Psoas muscle (tissue), 8 donors: ENCODE data around the gene MOXD1. TPM values are rescaled to one million over a fixed set of nuclear protein-coding genes. Genes with fewer than 3 reads are reported as not detected.

Experiments
- ATAC-seq, 4 donors: fragments of 200-7000 bp; cut with Tn5 transposase; one replicate each; pipeline ENCODE4 v1.9.1; 2020; ENCODE audit warnings: moderate library complexity in 3 of 4, mild to moderate bottlenecking in 2 of 4
- DNase-seq, 2 donors: peaks; one replicate each; pipeline ENCODE4 v3.0.0-alpha.2; 2020
- H3K27ac ChIP-seq: fragments of 200-600 bp; one replicate; pipeline ENCODE4 v1.8.0; 2022
- H3K27me3 ChIP-seq, 3 donors: fragments of 200-600 bp in 1 of 3; one replicate each; pipeline versions ENCODE4 v1.6.1 to v1.8.0; 2013 to 2022; ENCODE audit warnings: low read length in 2 of 3, mild to moderate bottlenecking in 2 of 3, moderate library complexity in 1 of 3; ENCODE audit not compliant: insufficient read depth in 3 of 3
- H3K36me3 ChIP-seq, 2 donors: fragments of 200-600 bp in 1 of 2; one replicate each; pipeline versions ENCODE4 v1.6.1 to v1.8.0; 2013 to 2022; ENCODE audit warnings: low read depth in 1 of 2, mild to moderate bottlenecking in 1 of 2, moderate library complexity in 1 of 2; ENCODE audit not compliant: insufficient read depth in 1 of 2
- H3K4me1 ChIP-seq: fragments of 200-600 bp; one replicate; pipeline ENCODE4 v1.8.0; 2022
- H3K4me3 ChIP-seq: fragments of 200-600 bp; one replicate; pipeline ENCODE4 v1.8.0; 2022; ENCODE audit warnings: mild to moderate bottlenecking
- H3K9me3 ChIP-seq: fragments of 200-600 bp; one replicate; pipeline ENCODE4 v1.8.0; 2022
- CTCF ChIP-seq: fragments of 200-600 bp; IDR thresholded peaks from one replicate; pipeline ENCODE4 v1.8.0; 2022; ENCODE audit warnings: antibody characterized with exemption
- WGBS, 3 donors: extraction: QIAGEN DNeasy Blood & Tissue Kit; methylation state at CpG; one replicate each; pipeline versions ENCODE4 v1.1.6 to v1.1.7; 2013; 5-methylcytosine and 5-hydroxymethylcytosine counted together
- intact Hi-C, 2 donors: fragments of 100-400 bp; cut with DNase I; formaldehyde crosslinking; loops; one replicate each; pipeline versions ENCODE4 v1.11.0 to v1.14.2; 2022
- polyA plus RNA-seq, 3 donors: library from polyadenylated mRNA; stranded (reverse); fragments of 200-250 nt; gene quantifications; one replicate each; pipeline ENCODE4 v1.2.3, GENCODE V29; 2013
- total RNA-seq, 4 donors: library from RNA; stranded (reverse); fragmentation: NEBNext Ultra II Directional in 2 of 4; extraction: Animal tissue kit (Norgen Biotek cat#: 25700) in 2 of 4; gene quantifications; one replicate each; pipeline versions ENCODE4 v1.2.1 to v1.2.4, GENCODE V29; 2021 to 2023
- donor health status: healthy with polysubstance abuse.
- donor health status: DM: no; HTN: no; CAD: no; lungs with moderate emphysema.
- donor health status: Bipolar disorder and iron deficiency.
- donor health status: healthy.
- donor health status: DM: yes; HTN: yes; CAD: no.
- donor health status: DM: no; HTN: no; CAD: no.
- donor health status: DM: no; HTN: no; CAD: no.
- donor health status: DM: yes; HTN: yes; CAD: no.

The MOXD1 gene
- total and polyA plus RNA-seq, 7 donors: 0.10 to 0.58 (median 0.30) TPM; not detected in 2

- no peak overlapping the region for H3K4me3 ChIP-seq
- intact Hi-C loops: no loop called here
- no peak for DNase-seq
- WGBS, 3 donors: 35 to 51% (median 39%) methylated on average over 4 of the region's 4 CpGs
- no peaks in the 10 kb centered on the region for H3K27me3 ChIP-seq
- H3K36me3 ChIP-seq: no peaks in the 10 kb centered on the region
- no peaks in the 10 kb centered on the region for H3K4me1 ChIP-seq
- no peak for TF ChIP-seq CTCF
- no peak for ATAC-seq
- H3K27ac ChIP-seq: no peak overlapping the region
- no peaks in the 10 kb centered on the region for H3K9me3 ChIP-seq
Observed at GRCh38 chr6:132334521-132334885, 66.8 kb downstream of the MOXD1 start.

DNA sequence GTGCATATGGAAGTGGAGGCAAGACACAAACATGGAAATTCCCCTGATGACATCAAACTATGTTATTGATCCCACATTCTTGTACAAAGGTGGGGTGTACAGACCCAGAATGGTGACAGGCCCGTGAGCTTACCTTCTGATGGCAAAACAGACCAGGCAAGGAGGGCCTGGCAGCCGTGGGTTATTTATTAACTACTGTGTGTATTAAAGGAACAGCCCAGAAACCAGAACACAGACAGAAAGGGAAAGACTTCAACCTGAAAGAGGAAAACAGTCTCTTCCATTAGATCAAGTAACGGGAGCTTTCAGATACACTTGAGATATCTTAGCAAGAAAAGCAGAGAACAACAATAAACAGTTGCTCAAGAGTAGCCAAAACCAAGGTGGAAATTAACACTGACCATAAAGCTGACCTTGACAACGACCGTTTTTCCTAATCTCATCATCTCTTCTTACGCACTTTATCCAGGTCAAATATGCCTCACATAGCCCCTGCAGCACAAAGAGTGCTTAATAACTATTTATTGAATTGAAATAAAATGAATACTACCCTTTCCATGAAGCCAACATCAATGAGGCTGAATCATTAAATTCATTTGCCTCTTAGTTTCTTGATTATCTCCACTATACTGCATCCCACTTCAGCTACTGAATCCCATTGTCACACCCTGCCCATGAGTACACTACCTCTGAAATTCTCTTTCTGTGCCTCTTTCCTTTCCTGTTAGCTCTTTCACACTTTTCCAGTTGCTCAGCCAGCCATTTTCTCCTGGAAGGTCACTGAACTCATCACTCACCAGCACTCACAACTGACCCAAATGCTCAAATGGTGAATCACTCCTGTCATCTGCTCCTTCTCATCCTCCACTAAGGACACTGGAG, 67.4 kb downstream of the MOXD1 start:
- H3K4me1 ChIP-seq: no peaks in the 10 kb centered on the region
- intact Hi-C loops: no loop called here
- no peaks in the 10 kb centered on the region for H3K27me3 ChIP-seq
- no peak for TF ChIP-seq CTCF
- DNase-seq (peak in 1 of 2 donors; percentile 20), ATAC-seq (peak in 3 of 4 donors; percentile 41 to 73 (median 48))
- no peaks in the 10 kb centered on the region for H3K9me3 ChIP-seq
- no peaks in the 10 kb centered on the region for H3K36me3 ChIP-seq
- no peak overlapping the region for H3K4me3 ChIP-seq
- no peak overlapping the region for H3K27ac ChIP-seq
- WGBS, 3 donors: 48 to 61% (median 49%) methylated on average over 6 of the region's 6 CpGs

DNA sequence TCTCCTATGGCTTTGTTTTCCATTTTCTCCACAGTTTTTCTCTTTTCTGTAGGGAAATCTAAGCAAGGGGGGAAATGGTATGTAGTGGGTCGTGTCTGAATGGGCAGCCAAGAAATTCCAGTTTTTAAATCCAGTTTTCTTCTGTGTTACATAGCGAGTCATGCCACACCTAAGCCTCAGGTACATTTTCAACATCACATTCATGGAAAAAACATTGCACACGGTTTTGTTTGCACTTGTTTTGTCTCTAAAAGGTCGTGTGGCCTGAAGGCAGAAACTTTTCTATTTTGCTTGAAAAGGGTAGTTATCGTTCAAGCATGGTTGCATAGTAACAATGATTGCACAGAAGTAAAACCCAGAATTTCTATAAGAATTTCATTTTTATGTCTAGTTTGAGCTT, 70.5 kb downstream of the MOXD1 start:
- Histone ChIP-seq H3K4me3 (no peak overlapping the region), H3K27ac (no peak overlapping the region), H3K9me3 (no peaks in the 10 kb centered on the region), H3K27me3 (no peaks in the 10 kb centered on the region), H3K36me3 (no peaks in the 10 kb centered on the region), H3K4me1 (no peaks in the 10 kb centered on the region)
- TF ChIP-seq CTCF: no peak
- ATAC-seq: no peak
- intact Hi-C loops: no loop called here
- WGBS, 3 donors: 78 to 82% (median 80%) methylated on average over 5 of the region's 5 CpGs
- DNase-seq: no peak

GRCh38 chr6:132322398-132322797, 78.9 kb downstream of the MOXD1 start:
- Histone ChIP-seq H3K27me3 (no peaks in the 10 kb centered on the region), H3K36me3 (no peaks in the 10 kb centered on the region), H3K9me3 (peaks cover 1% of the 10 kb centered on the region), H3K27ac (no peak overlapping the region), H3K4me3 (no peak overlapping the region), H3K4me1 (no peaks in the 10 kb centered on the region)
- WGBS, 3 donors: 78 to 92% (median 78%) methylated on average over 2 of the region's 2 CpGs
- intact Hi-C loops: no loop called here
- ATAC-seq: no peak
- no peak for TF ChIP-seq CTCF
- no peak for DNase-seq

DNA sequence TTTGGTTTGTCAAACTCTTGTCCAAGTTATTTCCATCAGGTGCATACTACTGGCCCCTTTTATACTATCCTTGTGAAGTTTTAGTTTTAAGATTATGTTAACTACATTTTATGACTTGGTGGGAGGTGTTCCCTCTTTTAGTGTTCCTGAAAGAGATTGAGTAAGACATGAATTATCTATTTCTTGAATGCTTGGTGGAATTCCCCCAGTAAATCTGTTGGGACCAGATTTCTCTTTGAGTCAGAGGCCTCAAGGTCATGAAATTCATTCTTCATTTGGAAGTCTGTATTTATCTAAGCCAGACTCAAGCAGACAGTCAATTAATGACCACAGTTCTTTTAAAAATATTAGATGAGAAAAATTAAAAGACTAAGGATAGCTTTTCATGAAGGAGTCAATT, 81.3 kb downstream of the MOXD1 start:
- intact Hi-C loops: no loop called here
- DNase-seq (no peak), ATAC-seq (no peak)
- no peak overlapping the region for H3K4me3 ChIP-seq
- peaks cover 5% of the 10 kb centered on the region for H3K9me3 ChIP-seq
- no peaks in the 10 kb centered on the region for H3K27me3 ChIP-seq
- H3K4me1 ChIP-seq: no peaks in the 10 kb centered on the region
- TF ChIP-seq CTCF: no peak
- H3K36me3 ChIP-seq: no peaks in the 10 kb centered on the region
- H3K27ac ChIP-seq: no peak overlapping the region
